Erythroblast (primary cell): ENCODE measurements around the gene NRG3.

Experiments
- GATA1 ChIP-seq: IDR thresholded peaks from 2 replicates; pipeline ENCODE4 v1.6.1; 2011; ENCODE audit warnings: low read depth, mild to moderate bottlenecking, control low read depth, low read length, moderate library complexity
- POLR2A ChIP-seq: IDR thresholded peaks from 2 replicates; pipeline ENCODE4 v1.6.1; 2011; ENCODE audit warnings: mild to moderate bottlenecking, low read length

GRCh38 chr10:82396886-82397285, 521.9 kb downstream of the NRG3 start:
- no peak for TF ChIP-seq POLR2A
- TF ChIP-seq GATA1 = no peak
